Progenitor cell of endocrine pancreas (in vitro differentiated cells): Measurements from ENCODE around the gene ZNF512. TPM values are rescaled to one million over a fixed set of nuclear protein-coding genes. Genes with fewer than 3 reads are reported as not detected.

ENCODE experiments used
- DNase-seq: peaks from one replicate; pipeline ENCODE4 v3.0.0; 2021; ENCODE audit warnings: low spot score; ENCODE audit not compliant: unreplicated experiment
- H3K27ac Mint-ChIP-seq: 2 replicates; pipeline ENCODE4 v1.8.0; 2021; ENCODE audit warnings: mild to moderate bottlenecking, moderate library complexity, mixed read lengths
- H3K27me3 Mint-ChIP-seq: 2 replicates; pipeline ENCODE4 v1.8.0; 2021; ENCODE audit warnings: mixed read lengths
- H3K36me3 Mint-ChIP-seq: 2 replicates; pipeline ENCODE4 v1.8.0; 2022; ENCODE audit warnings: mixed read lengths; ENCODE audit not compliant: insufficient read depth
- H3K4me1 Mint-ChIP-seq: 2 replicates; pipeline ENCODE4 v1.8.0; 2021; ENCODE audit warnings: low read depth, mixed read lengths
- H3K4me3 Mint-ChIP-seq: 2 replicates; pipeline ENCODE4 v1.8.0; 2021; ENCODE audit warnings: low read depth, mild to moderate bottlenecking, moderate library complexity, mixed read lengths
- H3K9me3 Mint-ChIP-seq: 2 replicates; pipeline ENCODE4 v1.8.0; 2021; ENCODE audit warnings: low read depth, mixed read lengths
- total RNA-seq: library from RNA; stranded (reverse); gene quantifications from 2 replicates; pipeline ENCODE4 v1.2.1, GENCODE V29; 2021
- TF ChIP-seq, protein P1 (sequence below): fragments of 200-600 bp; sonication (generic); IDR thresholded peaks from one replicate; pipeline ENCODE4 v1.5.0; 2021; ENCODE audit warnings: antibody characterized with exemption, mild to moderate bottlenecking; ENCODE audit not compliant: unreplicated experiment

Gene ZNF512
- total RNA-seq, 1 donor from 2014 or later = 60.9 TPM

GRCh38 chr2:27572439-27572838 is 10.4 kb upstream of the ZNF512 start:
- no peak overlapping the region for H3K27ac Mint-ChIP-seq
- no peak for DNase-seq
- H3K36me3 Mint-ChIP-seq = peaks cover 3% of the 10 kb centered on the region
- peaks cover 13% of the 10 kb centered on the region for H3K27me3 Mint-ChIP-seq
- TF ChIP-seq, protein P1, sequence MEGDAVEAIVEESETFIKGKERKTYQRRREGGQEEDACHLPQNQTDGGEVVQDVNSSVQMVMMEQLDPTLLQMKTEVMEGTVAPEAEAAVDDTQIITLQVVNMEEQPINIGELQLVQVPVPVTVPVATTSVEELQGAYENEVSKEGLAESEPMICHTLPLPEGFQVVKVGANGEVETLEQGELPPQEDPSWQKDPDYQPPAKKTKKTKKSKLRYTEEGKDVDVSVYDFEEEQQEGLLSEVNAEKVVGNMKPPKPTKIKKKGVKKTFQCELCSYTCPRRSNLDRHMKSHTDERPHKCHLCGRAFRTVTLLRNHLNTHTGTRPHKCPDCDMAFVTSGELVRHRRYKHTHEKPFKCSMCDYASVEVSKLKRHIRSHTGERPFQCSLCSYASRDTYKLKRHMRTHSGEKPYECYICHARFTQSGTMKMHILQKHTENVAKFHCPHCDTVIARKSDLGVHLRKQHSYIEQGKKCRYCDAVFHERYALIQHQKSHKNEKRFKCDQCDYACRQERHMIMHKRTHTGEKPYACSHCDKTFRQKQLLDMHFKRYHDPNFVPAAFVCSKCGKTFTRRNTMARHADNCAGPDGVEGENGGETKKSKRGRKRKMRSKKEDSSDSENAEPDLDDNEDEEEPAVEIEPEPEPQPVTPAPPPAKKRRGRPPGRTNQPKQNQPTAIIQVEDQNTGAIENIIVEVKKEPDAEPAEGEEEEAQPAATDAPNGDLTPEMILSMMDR = no peak
- H3K4me3 Mint-ChIP-seq = no peak overlapping the region
- H3K9me3 Mint-ChIP-seq = peaks cover 16% of the 10 kb centered on the region
- no peaks in the 10 kb centered on the region for H3K4me1 Mint-ChIP-seq

- no peak overlapping the region for H3K27ac Mint-ChIP-seq
- no peak overlapping the region for H3K4me3 Mint-ChIP-seq
- peaks cover 20% of the 10 kb centered on the region for H3K9me3 Mint-ChIP-seq
- no peaks in the 10 kb centered on the region for H3K4me1 Mint-ChIP-seq
- peaks cover 6% of the 10 kb centered on the region for H3K36me3 Mint-ChIP-seq
- TF ChIP-seq, protein P1 = no peak
- no peak for DNase-seq
- peaks cover 13% of the 10 kb centered on the region for H3K27me3 Mint-ChIP-seq
These were observed 9.8 kb upstream of the ZNF512 start for GRCh38 chr2:27572998-27573429.

- Mint-ChIP-seq H3K27ac (no peak overlapping the region), H3K36me3 (peaks cover 6% of the 10 kb centered on the region), H3K27me3 (peaks cover 11% of the 10 kb centered on the region), H3K9me3 (peaks cover 18% of the 10 kb centered on the region), H3K4me3 (no peak overlapping the region), H3K4me1 (no peaks in the 10 kb centered on the region)
- no peak for DNase-seq
- TF ChIP-seq, protein P1 = no peak
These were observed 9.4 kb upstream of the ZNF512 start for GRCh38 chr2:27573452-27573851.

GRCh38 chr2:27581417-27582128 is 1.3 kb upstream of the ZNF512 start:
- peaks cover 31% of the 10 kb centered on the region for H3K9me3 Mint-ChIP-seq
- no peak overlapping the region for H3K27ac Mint-ChIP-seq
- H3K4me3 Mint-ChIP-seq = peak overlapping the region; percentile 23
- TF ChIP-seq, protein P1 = no peak
- H3K36me3 Mint-ChIP-seq = peaks cover 9% of the 10 kb centered on the region
- peaks cover 13% of the 10 kb centered on the region for H3K27me3 Mint-ChIP-seq
- peaks cover 18% of the 10 kb centered on the region for H3K4me1 Mint-ChIP-seq
- DNase-seq = no peak

- DNase-seq = no peak
- TF ChIP-seq, protein P1 = no peak
- H3K4me3 Mint-ChIP-seq = peak overlapping the region; percentile 89
- peaks cover 33% of the 10 kb centered on the region for H3K9me3 Mint-ChIP-seq
- H3K36me3 Mint-ChIP-seq = peaks cover 12% of the 10 kb centered on the region
- H3K27me3 Mint-ChIP-seq = peaks cover 13% of the 10 kb centered on the region
- peak overlapping the region; percentile 95 for H3K27ac Mint-ChIP-seq
- H3K4me1 Mint-ChIP-seq = peaks cover 18% of the 10 kb centered on the region
These were observed 630 bp upstream of the ZNF512 start for GRCh38 chr2:27582129-27582694.
